DOHH2 (cell line): ENCODE data around the gene BBS12.

Experiments used
- H3F3A ChIP-seq: fragments of 200-600 bp; sonication (generic), shearing (Covaris generic); 2 replicates; pipeline ENCODE4 v1.6.0; 2016; ENCODE audit warnings: antibody characterized with exemption, mild to moderate bottlenecking; ENCODE audit not compliant: control insufficient read depth, insufficient read depth
- H3K27ac ChIP-seq: fragments of 200-600 bp; sonication (generic); 2 replicates; pipeline ENCODE4 v1.5.1; 2014; ENCODE audit warnings: low read depth, mild to moderate bottlenecking, low read length, moderate library complexity
- H3K27me3 ChIP-seq: fragments of 200-600 bp; sonication (generic); 2 replicates; pipeline ENCODE4 v1.6.1; 2014; ENCODE audit warnings: mild to moderate bottlenecking, low read length, mixed read lengths; ENCODE audit not compliant: control insufficient read depth
- H3K36me3 ChIP-seq: fragments of 200-600 bp; sonication (generic); 2 replicates; pipeline ENCODE4 v1.6.1; 2014; ENCODE audit warnings: mild to moderate bottlenecking, low read length, moderate library complexity, mixed read lengths; ENCODE audit not compliant: control insufficient read depth
- H3K4me1 ChIP-seq: fragments of 200-600 bp; sonication (generic); 2 replicates; pipeline ENCODE4 v1.6.1; 2014; ENCODE audit warnings: mild to moderate bottlenecking, low read length, mixed read lengths; ENCODE audit not compliant: control insufficient read depth
- H3K4me2 ChIP-seq: fragments of 200-600 bp; sonication (generic); 2 replicates; pipeline ENCODE4 v1.6.0; 2014; ENCODE audit warnings: mild to moderate bottlenecking, low read length, moderate library complexity
- H3K4me3 ChIP-seq: fragments of 200-600 bp; sonication (generic); 2 replicates; pipeline ENCODE4 v1.5.1; 2014; ENCODE audit warnings: mild to moderate bottlenecking, low read length, mixed read lengths
- H3K79me2 ChIP-seq: fragments of 200-600 bp; sonication (generic); 2 replicates; pipeline ENCODE4 v1.6.1; 2014; ENCODE audit warnings: mild to moderate bottlenecking, low read length, mixed read lengths; ENCODE audit not compliant: control insufficient read depth
- H3K9me2 ChIP-seq: fragments of 200-600 bp; sonication (generic); replicated peaks from 2 replicates; pipeline ENCODE4 v1.6.1; 2014; ENCODE audit warnings: mild to moderate bottlenecking, low read length, mixed read lengths; ENCODE audit not compliant: control insufficient read depth
- H3K9me3 ChIP-seq: fragments of 200-600 bp; sonication (generic); 2 replicates; pipeline ENCODE4 v1.6.1; 2014; ENCODE audit warnings: antibody characterized with exemption, low read length, mixed read lengths; ENCODE audit not compliant: control insufficient read depth, insufficient read depth
- H4K20me1 ChIP-seq: fragments of 200-600 bp; sonication (generic); 2 replicates; pipeline ENCODE4 v1.6.0; 2014; ENCODE audit warnings: low read depth, mild to moderate bottlenecking, antibody characterized with exemption, low read length, moderate library complexity; ENCODE audit not compliant: control insufficient read depth, insufficient read depth
- EZH2phosphoT487 ChIP-seq: fragments of 200-600 bp; sonication (generic); IDR thresholded peaks from 2 replicates; pipeline ENCODE4 v1.6.1; 2017; ENCODE audit warnings: borderline replicate concordance, mild to moderate bottlenecking, antibody characterized with exemption, low read length, moderate library complexity, mixed read lengths
- TF ChIP-seq, protein P1 (sequence below): fragments of 200-600 bp; sonication (generic); IDR thresholded peaks from one replicate; pipeline ENCODE4 v1.5.1; 2014; ENCODE audit warnings: antibody characterized with exemption, mild to moderate bottlenecking, low read depth, low read length; ENCODE audit not compliant: poor library complexity, severe bottlenecking

BBS12 gene

DNA sequence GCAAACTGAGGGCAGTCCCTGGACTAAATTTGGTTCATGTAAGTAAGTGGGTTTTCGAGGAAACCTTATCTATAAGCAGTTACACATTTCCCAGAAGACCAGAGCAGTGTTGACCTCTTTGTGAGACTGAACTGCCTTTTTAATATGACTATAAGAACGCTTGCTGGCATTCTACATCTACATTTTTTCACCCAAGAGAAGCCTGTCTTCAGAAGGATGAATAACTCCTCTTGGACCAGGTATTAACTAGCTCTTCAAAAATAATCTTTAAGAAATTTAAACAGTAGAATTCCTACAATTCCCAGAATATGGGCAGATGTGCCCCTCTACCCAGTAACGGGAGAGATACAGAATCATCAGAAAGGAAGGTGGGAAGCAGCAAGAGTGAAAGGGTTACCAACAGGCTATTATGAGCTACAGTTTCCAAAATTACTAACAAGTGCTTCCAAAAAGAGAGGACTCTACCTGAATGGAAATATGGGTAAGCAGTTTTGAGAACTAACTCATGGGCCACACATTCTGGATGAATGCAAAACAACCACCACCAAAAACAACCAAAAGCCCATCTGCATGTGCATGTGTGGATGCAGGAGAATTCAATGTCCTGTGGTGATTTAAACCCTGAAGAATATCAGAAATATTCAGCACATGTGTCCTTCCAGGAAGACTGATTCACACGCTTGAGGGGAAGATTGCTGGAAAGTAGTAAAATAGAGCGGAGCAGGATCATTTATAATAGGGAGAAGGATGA is 17.4 kb downstream of the BBS12 start:
- Histone ChIP-seq H3K4me3 (no peak overlapping the region), H3K9me2 (no peaks in the 10 kb centered on the region), H3K4me1 (no peaks in the 10 kb centered on the region), H3K9me3 (no peaks in the 10 kb centered on the region), H3K27ac (no peak overlapping the region), H3K36me3 (no peaks in the 10 kb centered on the region), H3K4me2 (no peak overlapping the region), H3K27me3 (0 out of 2 replicates have a peak, but pooled peaks cover 2% of the 10 kb centered on the region), H3F3A (no peaks in the 10 kb centered on the region), H3K79me2 (no peaks in the 10 kb centered on the region), H4K20me1 (no peaks in the 10 kb centered on the region)
- TF ChIP-seq EZH2phosphoT487, result no peak
- TF ChIP-seq, protein P1, sequence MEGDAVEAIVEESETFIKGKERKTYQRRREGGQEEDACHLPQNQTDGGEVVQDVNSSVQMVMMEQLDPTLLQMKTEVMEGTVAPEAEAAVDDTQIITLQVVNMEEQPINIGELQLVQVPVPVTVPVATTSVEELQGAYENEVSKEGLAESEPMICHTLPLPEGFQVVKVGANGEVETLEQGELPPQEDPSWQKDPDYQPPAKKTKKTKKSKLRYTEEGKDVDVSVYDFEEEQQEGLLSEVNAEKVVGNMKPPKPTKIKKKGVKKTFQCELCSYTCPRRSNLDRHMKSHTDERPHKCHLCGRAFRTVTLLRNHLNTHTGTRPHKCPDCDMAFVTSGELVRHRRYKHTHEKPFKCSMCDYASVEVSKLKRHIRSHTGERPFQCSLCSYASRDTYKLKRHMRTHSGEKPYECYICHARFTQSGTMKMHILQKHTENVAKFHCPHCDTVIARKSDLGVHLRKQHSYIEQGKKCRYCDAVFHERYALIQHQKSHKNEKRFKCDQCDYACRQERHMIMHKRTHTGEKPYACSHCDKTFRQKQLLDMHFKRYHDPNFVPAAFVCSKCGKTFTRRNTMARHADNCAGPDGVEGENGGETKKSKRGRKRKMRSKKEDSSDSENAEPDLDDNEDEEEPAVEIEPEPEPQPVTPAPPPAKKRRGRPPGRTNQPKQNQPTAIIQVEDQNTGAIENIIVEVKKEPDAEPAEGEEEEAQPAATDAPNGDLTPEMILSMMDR, result no peak

DNA sequence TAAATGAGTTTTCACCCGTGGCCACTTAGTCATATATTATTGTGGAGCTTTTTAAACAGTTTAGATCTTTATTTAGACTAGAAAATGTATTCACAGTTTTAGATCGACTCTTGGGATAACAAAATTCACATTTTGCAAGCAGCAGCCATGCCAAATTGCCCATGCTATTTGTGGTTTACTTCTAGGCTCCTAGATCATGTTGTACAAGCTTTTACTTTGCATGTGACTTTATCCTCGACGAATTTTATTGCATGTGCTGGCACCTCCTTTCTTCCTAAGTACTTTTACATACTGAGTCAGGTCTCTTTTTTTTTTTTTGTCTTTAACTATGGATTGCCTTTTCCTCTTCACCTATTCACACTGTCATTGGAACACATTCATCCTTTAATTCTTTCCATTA is 23.2 kb downstream of the BBS12 start:
- H3K27ac ChIP-seq, result no peak overlapping the region
- H3K4me2 ChIP-seq, result no peak overlapping the region
- TF ChIP-seq EZH2phosphoT487, result no peak
- TF ChIP-seq, protein P1, result no peak
- H3K36me3 ChIP-seq, result no peaks in the 10 kb centered on the region
- no peaks in the 10 kb centered on the region for H3K9me2 ChIP-seq
- H3K79me2 ChIP-seq, result no peaks in the 10 kb centered on the region
- no peaks in the 10 kb centered on the region for H3K9me3 ChIP-seq
- H3F3A ChIP-seq, result no peaks in the 10 kb centered on the region
- no peaks in the 10 kb centered on the region for H4K20me1 ChIP-seq
- H3K4me1 ChIP-seq, result no peaks in the 10 kb centered on the region
- 0 out of 2 replicates have a peak, but pooled peaks cover 5% of the 10 kb centered on the region for H3K27me3 ChIP-seq
- H3K4me3 ChIP-seq, result no peak overlapping the region

DNA sequence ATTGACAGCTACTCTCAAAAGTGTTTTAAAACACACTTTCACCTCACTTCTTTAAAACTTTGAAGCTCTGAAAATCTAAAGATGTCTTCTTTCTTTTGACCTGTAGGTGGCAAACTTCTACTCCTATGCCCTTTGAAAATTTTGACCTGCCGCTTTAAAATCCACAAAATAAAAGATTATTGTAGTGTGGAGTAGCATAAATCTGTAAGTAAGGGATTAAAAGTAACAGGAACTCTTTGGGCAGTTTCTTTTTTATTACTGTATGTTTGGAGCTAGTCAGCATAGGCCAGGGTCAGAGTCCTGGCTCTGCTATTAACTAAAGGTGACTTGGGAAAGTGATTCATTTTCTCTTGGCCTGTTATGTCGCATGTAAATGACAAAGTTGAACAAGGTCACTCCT is 25.5 kb downstream of the BBS12 start:
- no peak overlapping the region for H3K4me2 ChIP-seq
- no peak overlapping the region for H3K27ac ChIP-seq
- H3K4me1 ChIP-seq, result peaks cover 7% of the 10 kb centered on the region
- no peaks in the 10 kb centered on the region for H3K9me3 ChIP-seq
- H3K4me3 ChIP-seq, result no peak overlapping the region
- no peaks in the 10 kb centered on the region for H3K9me2 ChIP-seq
- H3K79me2 ChIP-seq, result no peaks in the 10 kb centered on the region
- H3F3A ChIP-seq, result no peaks in the 10 kb centered on the region
- H3K36me3 ChIP-seq, result no peaks in the 10 kb centered on the region
- 0 out of 2 replicates have a peak, but pooled peaks cover 5% of the 10 kb centered on the region for H3K27me3 ChIP-seq
- no peak for TF ChIP-seq EZH2phosphoT487
- TF ChIP-seq, protein P1, result peak; percentile 76
- H4K20me1 ChIP-seq, result no peaks in the 10 kb centered on the region
